ENCODE measurements around the gene AQP5.

Gene AQP5

GRCh38 chr12:49951411-49952240 is 10.0 kb upstream of the AQP5 start:
- no peak for DNase-seq

GRCh38 chr12:49952391-49953055 is 9.1 kb upstream of the AQP5 start:
- DNase-seq, result no peak

- no peak for DNase-seq
Observed at GRCh38 chr12:49953151-49953550, 8.5 kb upstream of the AQP5 start.

GRCh38 chr12:49953961-49954846 is 7.5 kb upstream of the AQP5 start:
- no peak for DNase-seq

GRCh38 chr12:49954863-49955830 is 6.5 kb upstream of the AQP5 start:
- DNase-seq, result no peak

- no peak for DNase-seq
Observed at GRCh38 chr12:49955899-49956662, 5.6 kb upstream of the AQP5 start.

- no peak for DNase-seq
Observed at GRCh38 chr12:49956663-49957569, 4.8 kb upstream of the AQP5 start.

GRCh38 chr12:49957570-49957967 is 4.1 kb upstream of the AQP5 start:
- no peak for DNase-seq

- no peak for DNase-seq
Observed at GRCh38 chr12:49959685-49960473, 1.8 kb upstream of the AQP5 start.

- no peak for DNase-seq
Observed at GRCh38 chr12:49960474-49961110, 1.1 kb upstream of the AQP5 start.

GRCh38 chr12:49961993-49962764 is 507 bp downstream of the AQP5 start:
- no peak for DNase-seq

- peak; percentile 61 for DNase-seq
Observed at GRCh38 chr12:49962861-49963765, 1.4 kb downstream of the AQP5 start.

GRCh38 chr12:49963976-49964815 is 2.5 kb downstream of the AQP5 start:
- DNase-seq, result no peak

- DNase-seq, result no peak
Observed at GRCh38 chr12:49964849-49965624, 3.4 kb downstream of the AQP5 start.

GRCh38 chr12:49965836-49966235 is 4.2 kb downstream of the AQP5 start:
- DNase-seq, result no peak

Measured in NCI-H774 (cell line).